ENCODE data around the gene SNTG2. TPM values are rescaled to one million over a fixed set of nuclear protein-coding genes. Genes with fewer than 3 reads are reported as not detected.
"Not testable (repeated sequence)": the region's sequence is repeated elsewhere in the genome, so short reads cannot be mapped to it uniquely, and the experiment has no call there.

The SNTG2 gene
- total RNA-seq, 4 donors from 2014 or later, result 4.2 to 14.2 (median 9.2) TPM

- 83 to 85% methylated on average over 11 of the region's 11 CpGs for WGBS, 2 donors
- TF ChIP-seq CTCF (IDR thresholded peaks at IDR 0.05) (no peak), POLR2A (IDR thresholded peaks at IDR 0.05) (no peak)
- no peak for DNase-seq
- H3K9me3 ChIP-seq, result no peaks in the 10 kb centered on the region
- H3K27me3 ChIP-seq, result no peaks in the 10 kb centered on the region
- peaks cover 4 to 13% of the 10 kb centered on the region in 2 donors for H3K4me1 ChIP-seq
- intact Hi-C loops (cut with DNase I), result no loop called here
- H3K27ac ChIP-seq, result no peak overlapping the region
- no peak overlapping the region for H3K4me3 ChIP-seq (replicated peaks in 1 of 3)
- H3K36me3 ChIP-seq, result no peaks in the 10 kb centered on the region
These were observed 423.6 kb downstream of the SNTG2 start for GRCh38 chr2:1374287-1374686.

- 88 to 94% methylated on average over 14 of the region's 14 CpGs for WGBS, 2 donors
- Histone ChIP-seq H3K4me1 (peaks cover 6 to 15% of the 10 kb centered on the region in 2 donors), H3K36me3 (no peaks in the 10 kb centered on the region), H3K4me3 (replicated peaks in 1 of 3) (no peak overlapping the region), H3K27ac (no peak overlapping the region), H3K27me3 (no peaks in the 10 kb centered on the region), H3K9me3 (no peaks in the 10 kb centered on the region)
- TF ChIP-seq CTCF (IDR thresholded peaks at IDR 0.05), result no peak
- no peak for DNase-seq
- intact Hi-C loops (cut with DNase I), result no loop called here
These were observed 425.1 kb downstream of the SNTG2 start for GRCh38 chr2:1375794-1376193.

- no peak for DNase-seq
- peaks cover 6 to 15% of the 10 kb centered on the region in 2 donors for H3K4me1 ChIP-seq
- WGBS, 2 donors, result 92 to 95% methylated on average over 5 to 6 of the region's 6 CpGs
- no peak for TF ChIP-seq CTCF (IDR thresholded peaks at IDR 0.05)
- TF ChIP-seq POLR2A (IDR thresholded peaks at IDR 0.05), result no peak
- no peaks in the 10 kb centered on the region for H3K9me3 ChIP-seq
- peak overlapping the region in 1 of 3 donors; percentile 20 for H3K27ac ChIP-seq
- H3K27me3 ChIP-seq, result no peaks in the 10 kb centered on the region
- H3K36me3 ChIP-seq, result no peaks in the 10 kb centered on the region
- no peak overlapping the region for H3K4me3 ChIP-seq (replicated peaks in 1 of 3)
- intact Hi-C loops (cut with DNase I), result no loop called here
These were observed 426.8 kb downstream of the SNTG2 start for GRCh38 chr2:1377473-1377872.

GRCh38 chr2:1378456-1379150 lies 428.0 kb downstream of the SNTG2 start:
- Histone ChIP-seq H3K36me3 (no peaks in the 10 kb centered on the region), H3K4me3 (replicated peaks in 1 of 3) (no peak overlapping the region), H3K4me1 (peaks cover 6 to 15% of the 10 kb centered on the region in 2 donors), H3K27me3 (no peaks in the 10 kb centered on the region), H3K9me3 (no peaks in the 10 kb centered on the region), H3K27ac (peak overlapping the region in 2 of 3 donors; percentile 27 to 60)
- 50 to 54% methylated on average over 13 to 17 of the region's 17 CpGs for WGBS, 2 donors
- intact Hi-C loops (cut with DNase I), result no loop called here
- no peak for TF ChIP-seq POLR2A (IDR thresholded peaks at IDR 0.05)
- no peak for TF ChIP-seq CTCF (IDR thresholded peaks at IDR 0.05)
- peak; percentile 73 to 76 for DNase-seq

GRCh38 chr2:1381644-1382043 lies 431.0 kb downstream of the SNTG2 start:
- H3K27me3 ChIP-seq, result no peaks in the 10 kb centered on the region
- H3K4me1 ChIP-seq, result peaks cover 6 to 15% of the 10 kb centered on the region in 2 donors
- H3K36me3 ChIP-seq, result no peaks in the 10 kb centered on the region
- intact Hi-C loops (cut with DNase I), result no loop called here
- no peak overlapping the region for H3K4me3 ChIP-seq (replicated peaks in 1 of 3)
- no peak for TF ChIP-seq CTCF (IDR thresholded peaks at IDR 0.05)
- no peak for TF ChIP-seq POLR2A (IDR thresholded peaks at IDR 0.05)
- DNase-seq, result no peak
- H3K27ac ChIP-seq, result no peak overlapping the region
- 86 to 92% methylated on average over 3 of the region's 3 CpGs for WGBS, 2 donors
- H3K9me3 ChIP-seq, result no peaks in the 10 kb centered on the region

- intact Hi-C loops (cut with DNase I); H3K4me1 ChIP-seq; H3K27ac ChIP-seq; H3K36me3 ChIP-seq; DNase-seq; H3K9me3 ChIP-seq; H3K27me3 ChIP-seq; H3K4me3 ChIP-seq (replicated peaks in 1 of 3): not testable (repeated sequence)
- 84% methylated on average over 14 of the region's 18 CpGs for WGBS, 2 donors
These were observed 437.5 kb downstream of the SNTG2 start for GRCh38 chr2:1387954-1388725.

- H3K27me3 ChIP-seq; H3K4me3 ChIP-seq (replicated peaks in 1 of 3); H3K4me1 ChIP-seq; H3K27ac ChIP-seq; DNase-seq; H3K36me3 ChIP-seq; H3K9me3 ChIP-seq; intact Hi-C loops (cut with DNase I): not testable (repeated sequence)
- WGBS, 2 donors, result 88 to 90% methylated on average over 6 of the region's 6 CpGs
These were observed 439.5 kb downstream of the SNTG2 start for GRCh38 chr2:1390118-1390517.
